ENCODE measurements around the gene POM121C.
"Not testable (repeated sequence)": the region's sequence is repeated elsewhere in the genome, so short reads cannot be mapped to it uniquely, and the experiment has no call there.

Gene POM121C

DNA sequence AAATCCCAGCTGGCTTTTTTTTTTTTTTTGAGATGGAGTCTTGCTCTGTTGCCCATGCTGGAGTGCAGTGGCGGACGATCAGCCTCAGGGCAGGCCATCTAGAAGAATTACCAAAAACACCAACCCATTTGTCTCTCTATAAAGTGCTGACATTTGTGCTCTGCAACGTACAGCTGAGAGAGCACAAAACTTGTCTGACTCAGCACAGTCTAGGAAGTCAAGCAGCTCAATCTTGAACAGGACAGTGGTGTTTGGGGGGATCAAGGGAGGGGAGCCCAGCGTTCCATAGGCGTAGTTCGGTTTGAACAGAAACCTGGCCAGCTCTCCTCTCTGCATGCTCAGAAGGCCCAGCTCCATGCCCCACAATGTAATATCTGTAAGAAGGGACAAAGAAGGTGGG lies 92.9 kb downstream of the POM121C start:
- not testable (repeated sequence) for DNase-seq (ENCODE audit: low spot score)

- DNase-seq (ENCODE audit: low spot score) = not testable (repeated sequence)
These were observed 111.4 kb downstream of the POM121C start for GRCh38 chr7:75374519-75375317.

GRCh38 chr7:75374144-75374518 lies 112.0 kb downstream of the POM121C start:
- not testable (repeated sequence) for DNase-seq (ENCODE audit: low spot score)

DNA sequence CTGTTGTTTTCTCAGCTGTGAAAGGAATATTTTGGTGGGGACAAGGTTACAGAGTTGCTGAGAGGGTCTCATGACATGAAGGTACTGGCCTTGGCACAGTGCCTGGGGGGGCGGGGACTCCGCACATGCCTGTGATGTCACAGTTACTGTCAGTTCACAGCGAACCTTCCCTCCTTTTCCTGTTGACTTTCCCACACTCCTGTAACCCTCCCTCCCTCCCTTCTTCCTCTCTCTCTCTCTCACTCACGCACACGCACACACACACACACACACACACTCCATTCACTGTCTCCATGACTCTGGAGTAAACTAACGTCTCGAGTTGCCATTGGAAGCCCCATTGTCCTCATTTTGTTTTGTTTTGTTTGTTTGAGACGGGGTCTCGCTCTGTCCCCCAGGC lies 118.8 kb downstream of the POM121C start:
- DNase-seq (ENCODE audit: low spot score) = not testable (repeated sequence)
